Activated naive CD4-positive, alpha-beta T cell treated with anti-CD3 and anti-CD28 coated beads for 36 hours (primary cell): Measurements from ENCODE around the gene CHST8. TPM values are rescaled to one million over a fixed set of nuclear protein-coding genes. Genes with fewer than 3 reads are reported as not detected.

Experiments used
- CTCF ChIA-PET: fragments of 350-600 bp; sonication (Branson Sonifier 250); formaldehyde crosslinking; loops from one replicate; lab custom pipeline; 2021; ENCODE audit warnings: antibody characterized with exemption; lab: Charles Lee
- DNase-seq: peaks from one replicate; pipeline ENCODE4 v3.0.0-alpha.2; 2020
- H3K27ac Mint-ChIP-seq: one replicate; pipeline ENCODE4 v1.8.0; 2021; ENCODE audit warnings: mild to moderate bottlenecking, mixed read lengths
- H3K27me3 Mint-ChIP-seq: one replicate; pipeline ENCODE4 v1.8.0; 2021; ENCODE audit warnings: low read depth, mixed read lengths
- H3K36me3 Mint-ChIP-seq: one replicate; pipeline ENCODE4 v1.8.0; 2021; ENCODE audit warnings: low read depth, mixed read lengths
- H3K4me1 Mint-ChIP-seq: one replicate; pipeline ENCODE4 v1.8.0; 2021; ENCODE audit warnings: low read depth, mixed read lengths
- H3K4me3 Mint-ChIP-seq: one replicate; pipeline ENCODE4 v1.8.0; 2021; ENCODE audit warnings: mild to moderate bottlenecking, moderate library complexity, mixed read lengths
- H3K9me3 Mint-ChIP-seq: one replicate; pipeline ENCODE4 v1.8.0; 2021; ENCODE audit warnings: mixed read lengths
- intact Hi-C: fragments of 100-400 bp; cut with micrococcal nuclease; formaldehyde crosslinking; loops from one replicate; pipeline ENCODE4 v1.15.1; 2023
- total RNA-seq, 2 experiments: library from RNA; stranded (reverse); gene quantifications; one replicate each; pipeline ENCODE4 v1.2.3, GENCODE V29; 2021

Gene CHST8
- total RNA-seq, 2 experiments from 2014 or later: not detected

GRCh38 chr19:33752018-33752800, 130.5 kb downstream of the CHST8 start:
- Mint-ChIP-seq H3K4me3 (no peak overlapping the region), H3K4me1 (no peaks in the 10 kb centered on the region), H3K27me3 (peaks cover 6% of the 10 kb centered on the region), H3K27ac (no peak overlapping the region), H3K36me3 (no peaks in the 10 kb centered on the region), H3K9me3 (no peaks in the 10 kb centered on the region)
- intact Hi-C loops: no loop called here
- CTCF ChIA-PET: no interaction called here
- DNase-seq: no peak

GRCh38 chr19:33752945-33753344, 131.2 kb downstream of the CHST8 start:
- CTCF ChIA-PET: no interaction called here
- H3K4me1 Mint-ChIP-seq: no peaks in the 10 kb centered on the region
- H3K9me3 Mint-ChIP-seq: no peaks in the 10 kb centered on the region
- peaks cover 9% of the 10 kb centered on the region for H3K27me3 Mint-ChIP-seq
- H3K4me3 Mint-ChIP-seq: no peak overlapping the region
- no peak for DNase-seq
- no peaks in the 10 kb centered on the region for H3K36me3 Mint-ChIP-seq
- intact Hi-C loops: no loop called here
- H3K27ac Mint-ChIP-seq: no peak overlapping the region

- H3K4me1 Mint-ChIP-seq: no peaks in the 10 kb centered on the region
- H3K9me3 Mint-ChIP-seq: no peaks in the 10 kb centered on the region
- no peak overlapping the region for H3K4me3 Mint-ChIP-seq
- no peak for DNase-seq
- no peaks in the 10 kb centered on the region for H3K36me3 Mint-ChIP-seq
- H3K27me3 Mint-ChIP-seq: peaks cover 9% of the 10 kb centered on the region
- intact Hi-C loops: no loop called here
- H3K27ac Mint-ChIP-seq: no peak overlapping the region
- CTCF ChIA-PET: interaction anchor here (0.7 kb wide), 1 partner anchor 342 kb away, joined by 4 read pairs; no protein-coding TSS in a partner anchor
These were observed 132.6 kb downstream of the CHST8 start for GRCh38 chr19:33754361-33754760.

GRCh38 chr19:33755099-33756035, 133.6 kb downstream of the CHST8 start:
- Mint-ChIP-seq H3K27ac (no peak overlapping the region), H3K4me3 (no peak overlapping the region), H3K9me3 (no peaks in the 10 kb centered on the region), H3K4me1 (no peaks in the 10 kb centered on the region), H3K36me3 (no peaks in the 10 kb centered on the region), H3K27me3 (peaks cover 11% of the 10 kb centered on the region)
- CTCF ChIA-PET: interaction anchor here (0.6 to 0.7 kb wide), 2 partner anchors 340 to 1606 kb away, joined by 3 read pairs; no protein-coding TSS in a partner anchor
- intact Hi-C loops: no loop called here
- DNase-seq: no peak

- H3K36me3 Mint-ChIP-seq: no peaks in the 10 kb centered on the region
- H3K27ac Mint-ChIP-seq: no peak overlapping the region
- intact Hi-C loops: no loop called here
- no peaks in the 10 kb centered on the region for H3K4me1 Mint-ChIP-seq
- H3K4me3 Mint-ChIP-seq: no peak overlapping the region
- H3K27me3 Mint-ChIP-seq: peaks cover 11% of the 10 kb centered on the region
- H3K9me3 Mint-ChIP-seq: no peaks in the 10 kb centered on the region
- no peak for DNase-seq
- CTCF ChIA-PET: interaction anchor here (0.6 kb wide), 1 partner anchor 1606 kb away, joined by 3 read pairs; no protein-coding TSS in a partner anchor
These were observed 134.4 kb downstream of the CHST8 start for GRCh38 chr19:33756177-33756576.

GRCh38 chr19:33758541-33759013, 136.8 kb downstream of the CHST8 start:
- no peaks in the 10 kb centered on the region for H3K4me1 Mint-ChIP-seq
- peaks cover 11% of the 10 kb centered on the region for H3K27me3 Mint-ChIP-seq
- DNase-seq: no peak
- H3K9me3 Mint-ChIP-seq: no peaks in the 10 kb centered on the region
- no peak overlapping the region for H3K27ac Mint-ChIP-seq
- CTCF ChIA-PET: interaction anchor here (1.2 kb wide), 1 partner anchor 19 kb away, joined by 5 read pairs; no protein-coding TSS in a partner anchor
- intact Hi-C loops: no loop called here
- no peak overlapping the region for H3K4me3 Mint-ChIP-seq
- H3K36me3 Mint-ChIP-seq: no peaks in the 10 kb centered on the region

- Mint-ChIP-seq H3K4me1 (no peaks in the 10 kb centered on the region), H3K27me3 (peaks cover 11% of the 10 kb centered on the region), H3K9me3 (no peaks in the 10 kb centered on the region), H3K27ac (no peak overlapping the region), H3K4me3 (no peak overlapping the region), H3K36me3 (no peaks in the 10 kb centered on the region)
- intact Hi-C loops: no loop called here
- CTCF ChIA-PET: interaction anchor here (1.2 kb wide), 1 partner anchor 18 kb away, joined by 5 read pairs; no protein-coding TSS in a partner anchor
- DNase-seq: no peak
These were observed 137.6 kb downstream of the CHST8 start for GRCh38 chr19:33759356-33759755.

- CTCF ChIA-PET: interaction anchor here (1.4 kb wide), 1 partner anchor 14 kb away, joined by 4 read pairs; no protein-coding TSS in a partner anchor
- Mint-ChIP-seq H3K4me3 (no peak overlapping the region), H3K27me3 (peaks cover 12% of the 10 kb centered on the region), H3K36me3 (no peaks in the 10 kb centered on the region), H3K9me3 (no peaks in the 10 kb centered on the region), H3K27ac (no peak overlapping the region), H3K4me1 (no peaks in the 10 kb centered on the region)
- DNase-seq: no peak
- intact Hi-C loops: no loop called here
These were observed 142.0 kb downstream of the CHST8 start for GRCh38 chr19:33763633-33764371.

- intact Hi-C loops: no loop called here
- H3K9me3 Mint-ChIP-seq: no peaks in the 10 kb centered on the region
- no peaks in the 10 kb centered on the region for H3K4me1 Mint-ChIP-seq
- no peak for DNase-seq
- H3K27me3 Mint-ChIP-seq: peaks cover 13% of the 10 kb centered on the region
- no peaks in the 10 kb centered on the region for H3K36me3 Mint-ChIP-seq
- no peak overlapping the region for H3K4me3 Mint-ChIP-seq
- H3K27ac Mint-ChIP-seq: no peak overlapping the region
- CTCF ChIA-PET: no interaction called here
These were observed 144.9 kb downstream of the CHST8 start for GRCh38 chr19:33766623-33767022.

- intact Hi-C loops: no loop called here
- H3K4me1 Mint-ChIP-seq: no peaks in the 10 kb centered on the region
- CTCF ChIA-PET: interaction anchor here (0.7 to 2.7 kb wide), 7 partner anchors 10 to 352 kb away, joined by 3 to 13 read pairs (median 3); no protein-coding TSS in a partner anchor
- no peaks in the 10 kb centered on the region for H3K9me3 Mint-ChIP-seq
- no peaks in the 10 kb centered on the region for H3K36me3 Mint-ChIP-seq
- DNase-seq: peak; percentile 59
- H3K27me3 Mint-ChIP-seq: peaks cover 13% of the 10 kb centered on the region
- no peak overlapping the region for H3K4me3 Mint-ChIP-seq
- no peak overlapping the region for H3K27ac Mint-ChIP-seq
These were observed 146.2 kb downstream of the CHST8 start for GRCh38 chr19:33767898-33768413.

GRCh38 chr19:33769208-33769607, 147.5 kb downstream of the CHST8 start:
- peaks cover 13% of the 10 kb centered on the region for H3K27me3 Mint-ChIP-seq
- no peaks in the 10 kb centered on the region for H3K9me3 Mint-ChIP-seq
- H3K27ac Mint-ChIP-seq: no peak overlapping the region
- H3K4me1 Mint-ChIP-seq: no peaks in the 10 kb centered on the region
- CTCF ChIA-PET: interaction anchor here (0.7 to 2.7 kb wide), 5 partner anchors 9 to 343 kb away, joined by 3 to 13 read pairs (median 3); no protein-coding TSS in a partner anchor
- no peaks in the 10 kb centered on the region for H3K36me3 Mint-ChIP-seq
- DNase-seq: no peak
- intact Hi-C loops: no loop called here
- no peak overlapping the region for H3K4me3 Mint-ChIP-seq
